Measurements from ENCODE around the gene NFATC2. TPM values are rescaled to one million over a fixed set of nuclear protein-coding genes. Genes with fewer than 3 reads are reported as not detected.

Gene NFATC2
- total RNA-seq, 1 experiment from 2014 or later, result 0.61 TPM

GRCh38 chr20:51359401-51359800 lies 183.1 kb downstream of the NFATC2 start:
- no peak overlapping the region for H3K27ac ChIP-seq (ENCODE audit: insufficient read length, low read depth, low read length)
- H4K91ac ChIP-seq (ENCODE audit: insufficient read length, low read depth, low read length), result no peak overlapping the region
- no peak overlapping the region for H3K9ac ChIP-seq (ENCODE audit: extremely low read depth, insufficient read length, low read length)
- H3T11ph ChIP-seq (ENCODE audit: low read length), result no peak overlapping the region
- no peak overlapping the region for H3K23ac ChIP-seq (ENCODE audit: insufficient read length, low read depth, low read length)
- H3K79me2 ChIP-seq (ENCODE audit: insufficient read depth, low read length), result no peaks in the 10 kb centered on the region
- H2BK15ac ChIP-seq (ENCODE audit: low read depth, low read length), result no peak overlapping the region
- H2BK120ac ChIP-seq (ENCODE audit: low read depth, low read length, poor library complexity, severe bottlenecking), result no peak overlapping the region
- no peaks in the 10 kb centered on the region for H3K27me3 ChIP-seq (ENCODE audit: insufficient read depth, low read length)
- Mint-ChIP-seq H3K36me3 (ENCODE audit: insufficient read depth in 1 of 3, low read depth in 3 of 3) (peaks cover 3 to 13% (median 4%) of the 10 kb centered on the region in 3 experiments), H3K9me3 (peaks cover 15 to 16% of the 10 kb centered on the region in 2 experiments), H3K4me3 (no peak overlapping the region), H3K27ac (no peak overlapping the region), H3K4me1 (no peaks in the 10 kb centered on the region), H3K27me3 (ENCODE audit: low read depth) (peaks cover 5% of the 10 kb centered on the region; the same call in 1 of the 2 replicates)
- H2BK12ac ChIP-seq (ENCODE audit: insufficient read length, low read depth, low read length), result no peak overlapping the region
- H3K79me1 ChIP-seq (ENCODE audit: insufficient read depth, low read depth, low read length, poor library complexity, severe bottlenecking), result no peaks in the 10 kb centered on the region
- H2BK20ac ChIP-seq (ENCODE audit: low read depth, low read length, poor library complexity, severe bottlenecking), result no peak overlapping the region
- no peak overlapping the region for H2AK5ac ChIP-seq (ENCODE audit: insufficient read length, low read length)
- peaks cover 8% of the 10 kb centered on the region for H3K9me3 ChIP-seq (ENCODE audit: control insufficient read depth, low read depth, low read length)
- no peak overlapping the region for H3K14ac ChIP-seq (ENCODE audit: insufficient read depth, low read length)
- H3K4me2 ChIP-seq (ENCODE audit: insufficient read depth, insufficient read length, low read length), result no peak overlapping the region
- no peak overlapping the region for H4K8ac ChIP-seq (replicated peaks; ENCODE audit: insufficient read length, low read depth, low read length)
- H4K20me1 ChIP-seq (ENCODE audit: control insufficient read depth, insufficient read depth, insufficient read length), result no peaks in the 10 kb centered on the region
- no peaks in the 10 kb centered on the region for H3K4me1 ChIP-seq (ENCODE audit: insufficient read depth, low read length)
- WGBS (ENCODE audit: extremely low coverage, insufficient read length, low lambda C conversion rate), result no CpG with 5 or more reads among the region's 3 CpGs
- H2AFZ ChIP-seq (ENCODE audit: low read length), result no peak overlapping the region
- H3K23me2 ChIP-seq (ENCODE audit: insufficient read length, low read depth, low read length, poor library complexity, severe bottlenecking), result no peaks in the 10 kb centered on the region
- no peak for DNase-seq
- H3K4ac ChIP-seq (ENCODE audit: low read depth, low read length), result no peak overlapping the region
- H3K56ac ChIP-seq (ENCODE audit: insufficient read length, low read depth, low read length), result no peak overlapping the region
- H2BK5ac ChIP-seq (ENCODE audit: insufficient read length, low read length), result no peak overlapping the region
- TF ChIP-seq, protein P1, sequence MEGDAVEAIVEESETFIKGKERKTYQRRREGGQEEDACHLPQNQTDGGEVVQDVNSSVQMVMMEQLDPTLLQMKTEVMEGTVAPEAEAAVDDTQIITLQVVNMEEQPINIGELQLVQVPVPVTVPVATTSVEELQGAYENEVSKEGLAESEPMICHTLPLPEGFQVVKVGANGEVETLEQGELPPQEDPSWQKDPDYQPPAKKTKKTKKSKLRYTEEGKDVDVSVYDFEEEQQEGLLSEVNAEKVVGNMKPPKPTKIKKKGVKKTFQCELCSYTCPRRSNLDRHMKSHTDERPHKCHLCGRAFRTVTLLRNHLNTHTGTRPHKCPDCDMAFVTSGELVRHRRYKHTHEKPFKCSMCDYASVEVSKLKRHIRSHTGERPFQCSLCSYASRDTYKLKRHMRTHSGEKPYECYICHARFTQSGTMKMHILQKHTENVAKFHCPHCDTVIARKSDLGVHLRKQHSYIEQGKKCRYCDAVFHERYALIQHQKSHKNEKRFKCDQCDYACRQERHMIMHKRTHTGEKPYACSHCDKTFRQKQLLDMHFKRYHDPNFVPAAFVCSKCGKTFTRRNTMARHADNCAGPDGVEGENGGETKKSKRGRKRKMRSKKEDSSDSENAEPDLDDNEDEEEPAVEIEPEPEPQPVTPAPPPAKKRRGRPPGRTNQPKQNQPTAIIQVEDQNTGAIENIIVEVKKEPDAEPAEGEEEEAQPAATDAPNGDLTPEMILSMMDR (conservative IDR thresholded peaks at IDR 0.05), result no peak
- H3K18ac ChIP-seq (ENCODE audit: insufficient read length, low read depth, low read length), result no peak overlapping the region
- H4K5ac ChIP-seq (ENCODE audit: insufficient read length, low read depth, low read length), result no peak overlapping the region
